SK-N-SH treated with all-trans-retinoic acid at 6 μM for 48 hours (cell line): Measurements from ENCODE around the gene HGFAC.

Source experiments
- ATAC-seq: fragments of 200-7000 bp; cut with Tn5 transposase; 3 replicates; pipeline ENCODE4 v1.9.1; 2020; ENCODE audit warnings: mild to moderate bottlenecking, moderate library complexity
- ARNTL ChIP-seq: fragments of 450-650 bp; formaldehyde crosslinking; IDR thresholded peaks from 2 replicates; pipeline ENCODE4 v1.5.0; 2020; ENCODE audit warnings: low read depth, mild to moderate bottlenecking, moderate library complexity, borderline replicate concordance
- BACH2 ChIP-seq: fragments of 250-450 bp; sonication (Bioruptor Pico); IDR thresholded peaks from 2 replicates; pipeline ENCODE4 v1.9.0; 2021; ENCODE audit warnings: mild to moderate bottlenecking, borderline replicate concordance
- CSDC2 ChIP-seq: fragments of 250-450 bp; sonication (Bioruptor Pico); IDR thresholded peaks from 2 replicates; pipeline ENCODE4 v1.5.0; 2020; ENCODE audit warnings: mild to moderate bottlenecking, moderate library complexity
- ESRRG ChIP-seq: fragments of 250-450 bp; sonication (Bioruptor Pico); IDR thresholded peaks from 2 replicates; pipeline ENCODE4 v1.6.1; 2021; ENCODE audit warnings: mild to moderate bottlenecking
- GLIS3 ChIP-seq: fragments of 250-450 bp; sonication (Bioruptor Pico); IDR thresholded peaks from 2 replicates; pipeline ENCODE4 v1.5.0; 2020; ENCODE audit warnings: mild to moderate bottlenecking, moderate library complexity
- ISL1 ChIP-seq: fragments of 250-450 bp; sonication (Bioruptor Pico); IDR thresholded peaks from 2 replicates; pipeline ENCODE4 v2.1.2; 2022; ENCODE audit warnings: mild to moderate bottlenecking, moderate library complexity
- OSR1 ChIP-seq: fragments of 250-450 bp; sonication (Bioruptor Pico); IDR thresholded peaks from 2 replicates; pipeline ENCODE4 v1.8.0; 2022; ENCODE audit warnings: moderate library complexity, mild to moderate bottlenecking, inconsistent platforms
- PPARA ChIP-seq: fragments of 250-450 bp; sonication (Bioruptor Pico); IDR thresholded peaks from 2 replicates; pipeline ENCODE4 v1.5.0; 2020; ENCODE audit warnings: mild to moderate bottlenecking, borderline replicate concordance
- RARB ChIP-seq: fragments of 250-450 bp; sonication (Bioruptor Pico); IDR thresholded peaks from 2 replicates; pipeline ENCODE4 v1.8.0; 2021; ENCODE audit warnings: mild to moderate bottlenecking, moderate library complexity
- SNAI2 ChIP-seq: fragments of 250-450 bp; sonication (Bioruptor Pico); IDR thresholded peaks from 2 replicates; pipeline ENCODE4 v1.5.0; 2020; ENCODE audit warnings: mild to moderate bottlenecking, moderate library complexity
- TCF4 ChIP-seq: fragments of 250-450 bp; sonication (Bioruptor Pico); IDR thresholded peaks from 2 replicates; pipeline ENCODE4 v1.8.0; 2021; ENCODE audit warnings: mild to moderate bottlenecking, moderate library complexity, borderline replicate concordance
- TOX ChIP-seq: fragments of 250-450 bp; sonication (Bioruptor Pico); IDR thresholded peaks from 2 replicates; pipeline ENCODE4 v1.8.0; 2021; ENCODE audit warnings: mild to moderate bottlenecking, moderate library complexity, borderline replicate concordance
- ZFP3 ChIP-seq: fragments of 250-450 bp; sonication (Bioruptor Pico); IDR thresholded peaks from 2 replicates; pipeline ENCODE4 v1.5.0; 2020; ENCODE audit warnings: mild to moderate bottlenecking, moderate library complexity
- ZFP30 ChIP-seq: fragments of 450-650 bp; formaldehyde crosslinking; IDR thresholded peaks from 2 replicates; pipeline ENCODE4 v1.5.0; 2022; ENCODE audit warnings: mild to moderate bottlenecking, moderate library complexity
- ZNF565 ChIP-seq: fragments of 450-650 bp; formaldehyde crosslinking; conservative IDR thresholded peaks from 2 replicates; pipeline ENCODE4 v1.5.0; 2020; ENCODE audit warnings: low read depth, mild to moderate bottlenecking, moderate library complexity
- TF ChIP-seq, protein P1 (sequence below): fragments of 250-450 bp; sonication (Bioruptor Pico); IDR thresholded peaks from 2 replicates; pipeline ENCODE4 v1.5.1; 2020; ENCODE audit warnings: low read depth, mild to moderate bottlenecking, moderate library complexity
- TF ChIP-seq, protein P2 (sequence below): fragments of 250-450 bp; sonication (Bioruptor Pico); IDR thresholded peaks from 2 replicates; pipeline ENCODE4 v1.5.0; 2020; ENCODE audit warnings: mild to moderate bottlenecking, moderate library complexity
- TF ChIP-seq, protein P3 (sequence below): fragments of 250-450 bp; sonication (Bioruptor Pico); IDR thresholded peaks from 2 replicates; pipeline ENCODE4 v1.8.0; 2020; ENCODE audit warnings: mild to moderate bottlenecking, moderate library complexity, borderline replicate concordance
- TF ChIP-seq, protein P4 (sequence below): fragments of 250-450 bp; sonication (Bioruptor Pico); IDR thresholded peaks from 2 replicates; pipeline ENCODE4 v1.8.0; 2021; ENCODE audit warnings: low read depth, mild to moderate bottlenecking, moderate library complexity, borderline replicate concordance

HGFAC gene

DNA sequence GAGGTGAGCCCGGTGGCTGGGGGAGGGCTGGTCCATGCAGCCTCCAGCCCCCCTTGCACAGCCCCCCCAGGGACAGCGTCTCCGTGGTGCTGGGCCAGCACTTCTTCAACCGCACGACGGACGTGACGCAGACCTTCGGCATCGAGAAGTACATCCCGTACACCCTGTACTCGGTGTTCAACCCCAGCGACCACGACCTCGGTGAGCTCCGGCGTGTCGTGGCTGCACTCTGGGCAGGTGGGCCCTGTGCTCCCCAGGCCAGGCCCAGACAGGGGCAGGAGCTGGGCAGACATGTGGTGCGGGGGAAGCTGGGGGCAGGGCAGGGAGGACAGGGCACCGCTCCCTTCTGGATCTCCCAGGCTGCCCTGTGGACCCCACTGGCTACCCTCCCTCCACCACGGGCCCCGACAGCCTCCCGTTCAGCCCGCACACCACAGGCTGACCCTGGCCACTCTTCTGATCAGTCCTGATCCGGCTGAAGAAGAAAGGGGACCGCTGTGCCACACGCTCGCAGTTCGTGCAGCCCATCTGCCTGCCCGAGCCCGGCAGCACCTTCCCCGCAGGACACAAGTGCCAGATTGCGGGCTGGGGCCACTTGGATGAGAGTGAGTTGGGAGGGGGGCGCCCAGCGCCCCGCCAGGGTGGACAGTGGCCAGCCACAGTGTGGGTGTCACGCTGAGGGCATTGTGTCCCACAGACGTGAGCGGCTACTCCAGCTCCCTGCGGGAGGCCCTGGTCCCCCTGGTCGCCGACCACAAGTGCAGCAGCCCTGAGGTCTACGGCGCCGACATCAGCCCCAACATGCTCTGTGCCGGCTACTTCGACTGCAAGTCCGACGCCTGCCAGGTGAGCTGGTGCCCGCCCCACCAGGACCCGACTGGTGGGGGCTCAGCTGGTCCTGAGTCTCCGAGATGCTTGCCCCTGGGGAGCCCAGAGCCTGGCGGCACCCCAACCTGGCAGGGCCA is 5.9 kb downstream of the HGFAC start:
- ATAC-seq: no peak
- TF ChIP-seq, protein P1, sequence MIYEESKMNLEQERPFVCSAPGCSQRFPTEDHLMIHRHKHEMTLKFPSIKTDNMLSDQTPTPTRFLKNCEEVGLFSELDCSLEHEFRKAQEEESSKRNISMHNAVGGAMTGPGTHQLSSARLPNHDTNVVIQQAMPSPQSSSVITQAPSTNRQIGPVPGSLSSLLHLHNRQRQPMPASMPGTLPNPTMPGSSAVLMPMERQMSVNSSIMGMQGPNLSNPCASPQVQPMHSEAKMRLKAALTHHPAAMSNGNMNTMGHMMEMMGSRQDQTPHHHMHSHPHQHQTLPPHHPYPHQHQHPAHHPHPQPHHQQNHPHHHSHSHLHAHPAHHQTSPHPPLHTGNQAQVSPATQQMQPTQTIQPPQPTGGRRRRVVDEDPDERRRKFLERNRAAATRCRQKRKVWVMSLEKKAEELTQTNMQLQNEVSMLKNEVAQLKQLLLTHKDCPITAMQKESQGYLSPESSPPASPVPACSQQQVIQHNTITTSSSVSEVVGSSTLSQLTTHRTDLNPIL (CRISPR knock-in tag): no peak
- TF ChIP-seq GLIS3 (CRISPR knock-in tag) (no peak), ISL1 (CRISPR knock-in tag) (no peak), RARB (CRISPR knock-in tag) (no peak), OSR1 (no peak), BACH2 (no peak), CSDC2 (CRISPR knock-in tag) (no peak), TCF4 (no peak)

DNA sequence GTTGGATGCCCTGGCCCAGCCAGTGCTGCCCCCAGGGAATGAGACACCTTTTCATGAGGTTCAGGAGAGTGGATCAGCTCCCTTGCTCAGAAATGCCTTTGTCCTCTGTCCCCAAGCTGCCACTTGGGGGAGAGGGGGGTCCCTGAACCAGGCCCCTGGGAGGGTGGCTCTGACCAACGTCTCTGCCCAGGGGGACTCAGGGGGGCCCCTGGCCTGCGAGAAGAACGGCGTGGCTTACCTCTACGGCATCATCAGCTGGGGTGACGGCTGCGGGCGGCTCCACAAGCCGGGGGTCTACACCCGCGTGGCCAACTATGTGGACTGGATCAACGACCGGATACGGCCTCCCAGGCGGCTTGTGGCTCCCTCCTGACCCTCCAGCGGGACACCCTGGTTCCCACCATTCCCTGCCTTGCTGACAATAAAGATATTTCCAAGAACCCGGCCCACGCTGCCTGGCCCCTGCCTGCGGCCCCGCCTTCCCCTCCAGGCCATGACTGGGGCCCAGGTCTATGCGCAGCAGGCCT is 7.3 kb downstream of the HGFAC start:
- TF ChIP-seq, protein P1 (CRISPR knock-in tag): no peak
- no peak for TF ChIP-seq ZFP3 (CRISPR knock-in tag)
- TF ChIP-seq OSR1: no peak
- no peak for TF ChIP-seq ZNF565 (CRISPR knock-in tag)
- TF ChIP-seq, protein P2, sequence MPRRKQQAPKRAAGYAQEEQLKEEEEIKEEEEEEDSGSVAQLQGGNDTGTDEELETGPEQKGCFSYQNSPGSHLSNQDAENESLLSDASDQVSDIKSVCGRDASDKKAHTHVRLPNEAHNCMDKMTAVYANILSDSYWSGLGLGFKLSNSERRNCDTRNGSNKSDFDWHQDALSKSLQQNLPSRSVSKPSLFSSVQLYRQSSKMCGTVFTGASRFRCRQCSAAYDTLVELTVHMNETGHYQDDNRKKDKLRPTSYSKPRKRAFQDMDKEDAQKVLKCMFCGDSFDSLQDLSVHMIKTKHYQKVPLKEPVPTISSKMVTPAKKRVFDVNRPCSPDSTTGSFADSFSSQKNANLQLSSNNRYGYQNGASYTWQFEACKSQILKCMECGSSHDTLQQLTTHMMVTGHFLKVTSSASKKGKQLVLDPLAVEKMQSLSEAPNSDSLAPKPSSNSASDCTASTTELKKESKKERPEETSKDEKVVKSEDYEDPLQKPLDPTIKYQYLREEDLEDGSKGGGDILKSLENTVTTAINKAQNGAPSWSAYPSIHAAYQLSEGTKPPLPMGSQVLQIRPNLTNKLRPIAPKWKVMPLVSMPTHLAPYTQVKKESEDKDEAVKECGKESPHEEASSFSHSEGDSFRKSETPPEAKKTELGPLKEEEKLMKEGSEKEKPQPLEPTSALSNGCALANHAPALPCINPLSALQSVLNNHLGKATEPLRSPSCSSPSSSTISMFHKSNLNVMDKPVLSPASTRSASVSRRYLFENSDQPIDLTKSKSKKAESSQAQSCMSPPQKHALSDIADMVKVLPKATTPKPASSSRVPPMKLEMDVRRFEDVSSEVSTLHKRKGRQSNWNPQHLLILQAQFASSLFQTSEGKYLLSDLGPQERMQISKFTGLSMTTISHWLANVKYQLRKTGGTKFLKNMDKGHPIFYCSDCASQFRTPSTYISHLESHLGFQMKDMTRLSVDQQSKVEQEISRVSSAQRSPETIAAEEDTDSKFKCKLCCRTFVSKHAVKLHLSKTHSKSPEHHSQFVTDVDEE (CRISPR knock-in tag): no peak
- TF ChIP-seq ARNTL (CRISPR knock-in tag): no peak
- no peak for TF ChIP-seq ZFP30 (CRISPR knock-in tag)
- TF ChIP-seq, protein P3, sequence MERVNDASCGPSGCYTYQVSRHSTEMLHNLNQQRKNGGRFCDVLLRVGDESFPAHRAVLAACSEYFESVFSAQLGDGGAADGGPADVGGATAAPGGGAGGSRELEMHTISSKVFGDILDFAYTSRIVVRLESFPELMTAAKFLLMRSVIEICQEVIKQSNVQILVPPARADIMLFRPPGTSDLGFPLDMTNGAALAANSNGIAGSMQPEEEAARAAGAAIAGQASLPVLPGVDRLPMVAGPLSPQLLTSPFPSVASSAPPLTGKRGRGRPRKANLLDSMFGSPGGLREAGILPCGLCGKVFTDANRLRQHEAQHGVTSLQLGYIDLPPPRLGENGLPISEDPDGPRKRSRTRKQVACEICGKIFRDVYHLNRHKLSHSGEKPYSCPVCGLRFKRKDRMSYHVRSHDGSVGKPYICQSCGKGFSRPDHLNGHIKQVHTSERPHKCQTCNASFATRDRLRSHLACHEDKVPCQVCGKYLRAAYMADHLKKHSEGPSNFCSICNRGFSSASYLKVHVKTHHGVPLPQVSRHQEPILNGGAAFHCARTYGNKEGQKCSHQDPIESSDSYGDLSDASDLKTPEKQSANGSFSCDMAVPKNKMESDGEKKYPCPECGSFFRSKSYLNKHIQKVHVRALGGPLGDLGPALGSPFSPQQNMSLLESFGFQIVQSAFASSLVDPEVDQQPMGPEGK: no peak
- TF ChIP-seq ESRRG (CRISPR knock-in tag): no peak
- no peak for TF ChIP-seq TOX (CRISPR knock-in tag)
- TF ChIP-seq TCF4: no peak
- TF ChIP-seq, protein P4, sequence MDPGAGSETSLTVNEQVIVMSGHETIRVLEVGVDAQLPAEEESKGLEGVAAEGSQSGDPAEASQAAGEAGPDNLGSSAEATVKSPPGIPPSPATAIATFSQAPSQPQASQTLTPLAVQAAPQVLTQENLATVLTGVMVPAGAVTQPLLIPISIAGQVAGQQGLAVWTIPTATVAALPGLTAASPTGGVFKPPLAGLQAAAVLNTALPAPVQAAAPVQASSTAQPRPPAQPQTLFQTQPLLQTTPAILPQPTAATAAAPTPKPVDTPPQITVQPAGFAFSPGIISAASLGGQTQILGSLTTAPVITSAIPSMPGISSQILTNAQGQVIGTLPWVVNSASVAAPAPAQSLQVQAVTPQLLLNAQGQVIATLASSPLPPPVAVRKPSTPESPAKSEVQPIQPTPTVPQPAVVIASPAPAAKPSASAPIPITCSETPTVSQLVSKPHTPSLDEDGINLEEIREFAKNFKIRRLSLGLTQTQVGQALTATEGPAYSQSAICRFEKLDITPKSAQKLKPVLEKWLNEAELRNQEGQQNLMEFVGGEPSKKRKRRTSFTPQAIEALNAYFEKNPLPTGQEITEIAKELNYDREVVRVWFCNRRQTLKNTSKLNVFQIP (CRISPR knock-in tag): no peak
- TF ChIP-seq PPARA (CRISPR knock-in tag): no peak
- no peak for TF ChIP-seq SNAI2
- no peak for TF ChIP-seq ISL1 (CRISPR knock-in tag)
- no peak for TF ChIP-seq RARB (CRISPR knock-in tag)
- ATAC-seq: no peak
